HPDE6-E6E7 (cell line): ENCODE results near the gene ARMH3.

Experiments used
- DNase-seq: peaks from one replicate; pipeline ENCODE4 v3.0.0; 2011; ENCODE audit warnings: missing footprints; ENCODE audit errors: extremely low spot score

ARMH3 gene

GRCh38 chr10:101939008-101939648, 116.8 kb downstream of the ARMH3 start:
- DNase-seq: peak; percentile 53

- peak; percentile 43 for DNase-seq
Measured at GRCh38 chr10:101938305-101939007, 117.5 kb downstream of the ARMH3 start.

- no peak for DNase-seq
Measured at GRCh38 chr10:101935431-101935830, 120.5 kb downstream of the ARMH3 start.

- no peak for DNase-seq
Measured at GRCh38 chr10:101934686-101935305, 121.2 kb downstream of the ARMH3 start.

- no peak for DNase-seq
Measured at GRCh38 chr10:101933976-101934375, 122.0 kb downstream of the ARMH3 start.

- no peak for DNase-seq
Measured at GRCh38 chr10:101932183-101932582, 123.8 kb downstream of the ARMH3 start.

- no peak for DNase-seq
Measured at GRCh38 chr10:101925027-101925426, 130.9 kb downstream of the ARMH3 start.

- no peak for DNase-seq
Measured at GRCh38 chr10:101923256-101923655, 132.7 kb downstream of the ARMH3 start.

- DNase-seq: no peak
Measured at GRCh38 chr10:101922846-101923245, 133.1 kb downstream of the ARMH3 start.

- DNase-seq: no peak
Measured at GRCh38 chr10:101920546-101920945, 135.4 kb downstream of the ARMH3 start.

- DNase-seq: no peak
Measured at GRCh38 chr10:101919026-101919770, 136.8 kb downstream of the ARMH3 start.

GRCh38 chr10:101912561-101913179, 143.3 kb downstream of the ARMH3 start:
- no peak for DNase-seq

GRCh38 chr10:101906586-101907183, 149.3 kb downstream of the ARMH3 start:
- DNase-seq: no peak

- no peak for DNase-seq
Measured at GRCh38 chr10:101905251-101905650, 150.7 kb downstream of the ARMH3 start.

GRCh38 chr10:101903827-101904550, 152.0 kb downstream of the ARMH3 start:
- DNase-seq: no peak

GRCh38 chr10:101902820-101903145, 153.2 kb downstream of the ARMH3 start:
- no peak for DNase-seq

- no peak for DNase-seq
Measured at GRCh38 chr10:101902032-101902819, 153.7 kb downstream of the ARMH3 start.

- DNase-seq: no peak
Measured at GRCh38 chr10:101901340-101901739, 154.6 kb downstream of the ARMH3 start.

GRCh38 chr10:101897633-101898032, 158.3 kb downstream of the ARMH3 start:
- no peak for DNase-seq

GRCh38 chr10:101896225-101896877, 159.6 kb downstream of the ARMH3 start:
- no peak for DNase-seq
